Gastroesophageal sphincter (tissue), 3 donors: ENCODE measurements around the gene PDZRN4.

Experiments
- EP300 ChIP-seq: sonication (generic); formaldehyde crosslinking; IDR thresholded peaks from one replicate; pipeline ENCODE4 v1.6.1; 2017; ENCODE audit warnings: antibody characterized with exemption, mild to moderate bottlenecking
- POLR2A ChIP-seq, 2 donors: fragments of 450-650 bp; IDR thresholded peaks; one replicate each; pipeline ENCODE4 v1.6.1; 2017; ENCODE audit warnings: antibody characterized with exemption in 2 of 2, mild to moderate bottlenecking in 2 of 2, moderate library complexity in 1 of 2
- TF ChIP-seq, protein P1 (sequence below), 4 experiments: fragments of 200-600 bp in 2 of 4; fragments of 450-650 bp in 2 of 4; sonication (generic) in 1 of 4; IDR thresholded peaks; one replicate each; pipeline ENCODE4 v1.5.1; 2017 to 2019; ENCODE audit warnings: antibody characterized with exemption in 4 of 4, mild to moderate bottlenecking in 2 of 4, moderate library complexity in 2 of 4

DNA sequence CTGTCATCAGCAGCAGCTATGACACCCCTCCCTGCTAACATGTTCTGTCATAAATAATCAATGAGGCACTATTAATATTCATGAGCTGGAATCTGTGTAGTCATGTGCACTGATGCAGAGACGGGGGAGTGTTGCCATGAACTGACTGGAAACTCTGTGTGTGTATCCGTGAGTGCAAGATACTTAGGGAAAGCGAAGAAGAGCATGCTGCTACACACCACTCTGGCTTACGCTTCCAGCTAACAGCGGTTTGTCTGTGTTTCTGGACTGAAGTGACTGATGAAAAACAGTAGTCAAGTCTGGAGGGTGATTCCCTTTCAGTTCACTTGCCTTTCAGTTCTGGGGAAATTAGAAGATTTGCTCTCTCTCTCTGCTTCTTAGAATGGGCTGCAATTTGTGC is 249.4 kb downstream of the PDZRN4 start:
- TF ChIP-seq POLR2A (IDR thresholded peaks at IDR 0.05) (no peak), EP300 (no peak)
- TF ChIP-seq, protein P1, sequence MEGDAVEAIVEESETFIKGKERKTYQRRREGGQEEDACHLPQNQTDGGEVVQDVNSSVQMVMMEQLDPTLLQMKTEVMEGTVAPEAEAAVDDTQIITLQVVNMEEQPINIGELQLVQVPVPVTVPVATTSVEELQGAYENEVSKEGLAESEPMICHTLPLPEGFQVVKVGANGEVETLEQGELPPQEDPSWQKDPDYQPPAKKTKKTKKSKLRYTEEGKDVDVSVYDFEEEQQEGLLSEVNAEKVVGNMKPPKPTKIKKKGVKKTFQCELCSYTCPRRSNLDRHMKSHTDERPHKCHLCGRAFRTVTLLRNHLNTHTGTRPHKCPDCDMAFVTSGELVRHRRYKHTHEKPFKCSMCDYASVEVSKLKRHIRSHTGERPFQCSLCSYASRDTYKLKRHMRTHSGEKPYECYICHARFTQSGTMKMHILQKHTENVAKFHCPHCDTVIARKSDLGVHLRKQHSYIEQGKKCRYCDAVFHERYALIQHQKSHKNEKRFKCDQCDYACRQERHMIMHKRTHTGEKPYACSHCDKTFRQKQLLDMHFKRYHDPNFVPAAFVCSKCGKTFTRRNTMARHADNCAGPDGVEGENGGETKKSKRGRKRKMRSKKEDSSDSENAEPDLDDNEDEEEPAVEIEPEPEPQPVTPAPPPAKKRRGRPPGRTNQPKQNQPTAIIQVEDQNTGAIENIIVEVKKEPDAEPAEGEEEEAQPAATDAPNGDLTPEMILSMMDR (IDR thresholded peaks at IDR 0.05), result no peak
